A172 (cell line): Measurements from ENCODE around the gene TMEM89. TPM values are rescaled to one million over a fixed set of nuclear protein-coding genes. Genes with fewer than 3 reads are reported as not detected.

ENCODE experiments used
- DNase-seq: peaks from one replicate; pipeline ENCODE4 v3.0.0-alpha.2; 2015; ENCODE audit warnings: low spot score
- total RNA-seq: library from RNA; depleted of rRNA; stranded (reverse); fragments of >200 nt; shearing (Covaris generic); gene quantifications from 2 replicates; pipeline ENCODE4 v1.2.3, GENCODE V29; 2014

The TMEM89 gene
- total RNA-seq, 1 experiment from 2014 or later: not detected

GRCh38 chr3:48642605-48643004 is 21.0 kb upstream of the TMEM89 start:
- DNase-seq: no peak

GRCh38 chr3:48641396-48641795 is 19.8 kb upstream of the TMEM89 start:
- no peak for DNase-seq

GRCh38 chr3:48639944-48640606 is 18.5 kb upstream of the TMEM89 start:
- DNase-seq: no peak

GRCh38 chr3:48637305-48637704 is 15.7 kb upstream of the TMEM89 start:
- no peak for DNase-seq

- DNase-seq: no peak
Observed at GRCh38 chr3:48636149-48636655, 14.6 kb upstream of the TMEM89 start.

GRCh38 chr3:48635222-48636021 is 13.9 kb upstream of the TMEM89 start, which contains the start of gene SLC26A6:
SLC26A6 (minus strand) TSS chr3:48635461; CDS start chr3:48635393, 68 bp downstream.
- peak; percentile 91 for DNase-seq

- peak; percentile 59 for DNase-seq
Observed at GRCh38 chr3:48634661-48635221, 13.2 kb upstream of the TMEM89 start.

GRCh38 chr3:48633743-48634142 is 12.2 kb upstream of the TMEM89 start:
- DNase-seq: no peak

- DNase-seq: no peak
Observed at GRCh38 chr3:48633256-48633655, 11.7 kb upstream of the TMEM89 start.

- no peak for DNase-seq
Observed at GRCh38 chr3:48631516-48632448, 10.2 kb upstream of the TMEM89 start.

- no peak for DNase-seq
Observed at GRCh38 chr3:48630833-48631232, 9.3 kb upstream of the TMEM89 start.

- no peak for DNase-seq
Observed at GRCh38 chr3:48630407-48630806, 8.8 kb upstream of the TMEM89 start.

GRCh38 chr3:48629894-48630293 is 8.3 kb upstream of the TMEM89 start:
- no peak for DNase-seq

GRCh38 chr3:48628277-48629017 is 6.9 kb upstream of the TMEM89 start:
- DNase-seq: no peak

- no peak for DNase-seq
Observed at GRCh38 chr3:48625600-48625999, 4.0 kb upstream of the TMEM89 start.

GRCh38 chr3:48624767-48625166 is 3.2 kb upstream of the TMEM89 start:
- no peak for DNase-seq

GRCh38 chr3:48623851-48624547 is 2.4 kb upstream of the TMEM89 start:
- DNase-seq: no peak

- DNase-seq: no peak
Observed at GRCh38 chr3:48619541-48620524, 1.7 kb downstream of the TMEM89 start.

GRCh38 chr3:48617559-48617958 is 4.0 kb downstream of the TMEM89 start:
- DNase-seq: no peak
